HEK293 (cell line): ENCODE results near the gene C2orf49.

Experiments used
- CTCF ChIA-PET: fragments of 350-600 bp; formaldehyde crosslinking; extraction: SDS; loops from one replicate; lab custom pipeline; 2021; ENCODE audit warnings: antibody characterized with exemption; lab: Yijun Ruan, JAX
- POLR2A ChIA-PET: fragments of 300-600 bp; formaldehyde crosslinking; extraction: SDS; loops from one replicate; lab custom pipeline; 2020; ENCODE audit warnings: antibody characterized with exemption, inconsistent platforms; lab: Yijun Ruan, JAX
- H3K27ac ChIP-seq: fragments of 200-500 bp; sonication (Bioruptor generic); 2 replicates; pipeline ENCODE4 v1.5.1; 2014; ENCODE audit warnings: low read depth, low read length, control low read depth, inconsistent platforms; ENCODE audit errors: extremely low read depth
- H3K36me3 ChIP-seq, 2 experiments: fragments of 200-500 bp in 1 of 2; sonication (Bioruptor generic) in 1 of 2; 1 replicate in 1 of 2; 2 replicates in 1 of 2; pipeline ENCODE4 v1.5.1; 2014 to 2017; ENCODE audit warnings: inconsistent platforms in 2 of 2, low read length in 2 of 2; ENCODE audit not compliant: control insufficient read depth in 2 of 2, insufficient read depth in 1 of 2
- H3K4me1 ChIP-seq: fragments of 200-500 bp; sonication (Bioruptor generic); 2 replicates; pipeline ENCODE4 v1.5.1; 2014; ENCODE audit warnings: mild to moderate bottlenecking, low read length, inconsistent platforms; ENCODE audit not compliant: control insufficient read depth, insufficient read depth
- H3K4me3 ChIP-seq: 2 replicates; pipeline ENCODE4 v1.5.1; 2011; ENCODE audit warnings: low read depth, mild to moderate bottlenecking, control low read depth, low read length, moderate library complexity
- H3K9me3 ChIP-seq: fragments of 200-500 bp; sonication (Bioruptor generic); 2 replicates; pipeline ENCODE4 v1.5.1; 2014; ENCODE audit warnings: low read depth, low read length, inconsistent platforms; ENCODE audit not compliant: control insufficient read depth, insufficient read depth
- EGR2 ChIP-seq: fragments of 450-650 bp; formaldehyde crosslinking; IDR thresholded peaks from 2 replicates; pipeline ENCODE4 v1.5.1; 2016; ENCODE audit warnings: low read depth, missing biosample characterization, missing genetic modification characterization
- GLIS1 ChIP-seq: fragments of 450-650 bp; formaldehyde crosslinking; IDR thresholded peaks from 2 replicates; pipeline ENCODE4 v1.5.1; 2016; ENCODE audit warnings: missing biosample characterization, missing genetic modification characterization
- KLF9 ChIP-seq: fragments of 450-650 bp; formaldehyde crosslinking; IDR thresholded peaks from 2 replicates; pipeline ENCODE4 v1.5.1; 2016; ENCODE audit warnings: missing biosample characterization, missing genetic modification characterization, low read depth
- MEIS1 ChIP-seq: sonication (generic); formaldehyde crosslinking; IDR thresholded peaks from 2 replicates; pipeline ENCODE4 v1.8.1; 2022; ENCODE audit warnings: missing genetic modification reagents, mild to moderate bottlenecking, borderline replicate concordance
- RBAK ChIP-seq: fragments of 450-650 bp; formaldehyde crosslinking; IDR thresholded peaks from 2 replicates; pipeline ENCODE4 v1.5.1; 2016; ENCODE audit warnings: missing biosample characterization, missing genetic modification characterization
- ZFHX2 ChIP-seq: fragments of 450-650 bp; formaldehyde crosslinking; conservative IDR thresholded peaks from 2 replicates; pipeline ENCODE4 v1.5.1; 2016; ENCODE audit warnings: missing biosample characterization, missing genetic modification characterization
- ZFP3 ChIP-seq: fragments of 450-650 bp; formaldehyde crosslinking; IDR thresholded peaks from 2 replicates; pipeline ENCODE4 v1.5.1; 2016; ENCODE audit warnings: low read depth, missing biosample characterization, missing genetic modification characterization
- ZNF133 ChIP-seq: fragments of 450-650 bp; formaldehyde crosslinking; IDR thresholded peaks from 2 replicates; pipeline ENCODE4 v1.5.1; 2016; ENCODE audit warnings: missing biosample characterization, missing genetic modification characterization
- ZNF174 ChIP-seq: fragments of 450-650 bp; formaldehyde crosslinking; IDR thresholded peaks from 2 replicates; pipeline ENCODE4 v1.5.0; 2017; ENCODE audit warnings: missing biosample characterization, mild to moderate bottlenecking, missing genetic modification characterization
- ZNF202 ChIP-seq: fragments of 450-650 bp; formaldehyde crosslinking; IDR thresholded peaks from 2 replicates; pipeline ENCODE4 v1.5.1; 2016; ENCODE audit warnings: missing biosample characterization, missing genetic modification characterization, borderline replicate concordance
- ZNF26 ChIP-seq: fragments of 450-650 bp; formaldehyde crosslinking; IDR thresholded peaks from 2 replicates; pipeline ENCODE4 v1.5.1; 2016; ENCODE audit warnings: missing biosample characterization, missing genetic modification characterization
- ZNF623 ChIP-seq: fragments of 450-650 bp; formaldehyde crosslinking; IDR thresholded peaks from 2 replicates; pipeline ENCODE4 v1.5.1; 2016; ENCODE audit warnings: missing biosample characterization, missing genetic modification characterization
- ZNF692 ChIP-seq: fragments of 450-650 bp; formaldehyde crosslinking; IDR thresholded peaks from 2 replicates; pipeline ENCODE4 v1.5.1; 2016; ENCODE audit warnings: missing biosample characterization, missing genetic modification characterization
- TF ChIP-seq, protein P1 (sequence below): fragments of 450-650 bp; formaldehyde crosslinking; IDR thresholded peaks from 2 replicates; pipeline ENCODE4 v1.5.1; 2016; ENCODE audit warnings: missing biosample characterization, missing genetic modification characterization, borderline replicate concordance
- TF ChIP-seq, protein P2 (sequence below): fragments of 450-650 bp; formaldehyde crosslinking; IDR thresholded peaks from 2 replicates; pipeline ENCODE4 v1.5.1; 2016; ENCODE audit warnings: missing biosample characterization, missing genetic modification characterization

C2orf49 gene

DNA sequence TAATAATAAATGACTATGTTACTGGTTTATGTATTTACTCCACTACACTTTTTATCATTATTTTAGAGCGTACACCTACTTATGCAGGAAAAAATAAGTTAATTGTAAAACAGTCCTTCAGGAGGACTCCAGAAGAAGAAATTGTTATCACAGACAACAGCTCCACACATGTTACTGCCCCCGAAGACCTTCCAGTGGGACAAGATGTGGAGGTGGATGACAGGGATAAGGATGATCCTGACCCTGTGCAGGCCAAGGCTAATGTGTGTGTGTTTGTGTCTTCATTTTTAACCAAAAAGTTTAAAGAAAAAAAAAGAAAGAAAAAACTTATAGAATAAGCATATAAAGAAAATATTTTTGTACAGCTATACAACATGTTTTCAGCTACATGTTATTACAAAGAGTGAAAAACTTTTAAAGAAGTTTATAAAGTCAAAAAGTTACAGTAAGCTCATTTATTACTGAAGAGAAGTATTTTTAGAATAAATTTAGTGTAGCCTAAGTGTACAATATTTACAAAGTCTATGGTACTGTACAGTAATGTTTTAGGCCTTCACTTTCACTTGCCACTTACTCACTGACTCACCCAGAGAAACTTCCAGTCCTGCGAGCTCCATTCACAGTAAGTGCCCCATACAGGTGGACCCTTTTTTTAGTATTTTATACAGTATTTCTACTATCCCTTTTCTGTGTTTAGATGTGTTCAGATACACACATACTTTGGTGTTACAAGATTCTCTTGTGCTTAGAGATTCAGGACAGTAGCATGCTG, 15.3 kb upstream of the C2orf49 start:
- Histone ChIP-seq H3K9me3 (no peaks in the 10 kb centered on the region), H3K4me1 (peaks cover 14% of the 10 kb centered on the region), H3K4me3 (no peak overlapping the region), H3K36me3 (peaks cover 0 to 5% of the 10 kb centered on the region in 2 experiments; a peak in 2 of 3 replicates), H3K27ac (no peak overlapping the region)
- TF ChIP-seq KLF9 (tag by site-specific recombination), result no peak
- no peak for TF ChIP-seq ZNF133 (tag by site-specific recombination)
- no peak for TF ChIP-seq ZNF26 (tag by site-specific recombination)
- TF ChIP-seq, protein P1, sequence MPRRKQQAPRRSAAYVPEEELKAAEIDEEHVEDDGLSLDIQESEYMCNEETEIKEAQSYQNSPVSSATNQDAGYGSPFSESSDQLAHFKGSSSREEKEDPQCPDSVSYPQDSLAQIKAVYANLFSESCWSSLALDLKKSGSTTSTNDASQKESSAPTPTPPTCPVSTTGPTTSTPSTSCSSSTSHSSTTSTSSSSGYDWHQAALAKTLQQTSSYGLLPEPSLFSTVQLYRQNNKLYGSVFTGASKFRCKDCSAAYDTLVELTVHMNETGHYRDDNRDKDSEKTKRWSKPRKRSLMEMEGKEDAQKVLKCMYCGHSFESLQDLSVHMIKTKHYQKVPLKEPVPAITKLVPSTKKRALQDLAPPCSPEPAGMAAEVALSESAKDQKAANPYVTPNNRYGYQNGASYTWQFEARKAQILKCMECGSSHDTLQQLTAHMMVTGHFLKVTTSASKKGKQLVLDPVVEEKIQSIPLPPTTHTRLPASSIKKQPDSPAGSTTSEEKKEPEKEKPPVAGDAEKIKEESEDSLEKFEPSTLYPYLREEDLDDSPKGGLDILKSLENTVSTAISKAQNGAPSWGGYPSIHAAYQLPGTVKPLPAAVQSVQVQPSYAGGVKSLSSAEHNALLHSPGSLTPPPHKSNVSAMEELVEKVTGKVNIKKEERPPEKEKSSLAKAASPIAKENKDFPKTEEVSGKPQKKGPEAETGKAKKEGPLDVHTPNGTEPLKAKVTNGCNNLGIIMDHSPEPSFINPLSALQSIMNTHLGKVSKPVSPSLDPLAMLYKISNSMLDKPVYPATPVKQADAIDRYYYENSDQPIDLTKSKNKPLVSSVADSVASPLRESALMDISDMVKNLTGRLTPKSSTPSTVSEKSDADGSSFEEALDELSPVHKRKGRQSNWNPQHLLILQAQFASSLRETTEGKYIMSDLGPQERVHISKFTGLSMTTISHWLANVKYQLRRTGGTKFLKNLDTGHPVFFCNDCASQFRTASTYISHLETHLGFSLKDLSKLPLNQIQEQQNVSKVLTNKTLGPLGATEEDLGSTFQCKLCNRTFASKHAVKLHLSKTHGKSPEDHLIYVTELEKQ (tag by site-specific recombination), result no peak
- TF ChIP-seq, protein P2, sequence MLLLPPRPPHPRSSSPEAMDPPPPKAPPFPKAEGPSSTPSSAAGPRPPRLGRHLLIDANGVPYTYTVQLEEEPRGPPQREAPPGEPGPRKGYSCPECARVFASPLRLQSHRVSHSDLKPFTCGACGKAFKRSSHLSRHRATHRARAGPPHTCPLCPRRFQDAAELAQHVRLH (tag by site-specific recombination), result no peak
- no peak for TF ChIP-seq ZFP3
- no peak for TF ChIP-seq ZNF202 (tag by site-specific recombination)
- TF ChIP-seq ZNF174 (tag by site-specific recombination), result no peak
- TF ChIP-seq ZNF692 (tag by site-specific recombination), result no peak
- TF ChIP-seq MEIS1 (CRISPR knock-in tag), result no peak
- TF ChIP-seq RBAK (tag by site-specific recombination), result no peak
- no peak for TF ChIP-seq GLIS1 (tag by site-specific recombination)
- ChIA-PET POLR2A (no interaction called here), CTCF (interaction anchor here (1.0 to 1.5 kb wide), 3 partner anchors 12 to 208 kb away, joined by 3 to 5 read pairs (median 3); no protein-coding TSS in a partner anchor)

GRCh38 chr2:105323111-105323510, 14.2 kb upstream of the C2orf49 start:
- TF ChIP-seq EGR2 (tag by site-specific recombination) (peak; percentile 84), ZFHX2 (peak; percentile 75), ZNF623 (no peak)
- H3K9me3 ChIP-seq, result no peaks in the 10 kb centered on the region
- peaks cover 0 to 5% of the 10 kb centered on the region in 2 experiments; a peak in 1 of 3 replicates for H3K36me3 ChIP-seq
- ChIA-PET CTCF (interaction anchor here (1.2 to 1.5 kb wide), 2 partner anchors 13 to 209 kb away, joined by 3 to 5 read pairs; no protein-coding TSS in a partner anchor), POLR2A (no interaction called here)
- peaks cover 14% of the 10 kb centered on the region for H3K4me1 ChIP-seq
- no peak overlapping the region for H3K27ac ChIP-seq
- H3K4me3 ChIP-seq, result no peak overlapping the region
